ENCODE results near the gene BAG5. TPM values are rescaled to one million over a fixed set of nuclear protein-coding genes. Genes with fewer than 3 reads are reported as not detected.

The BAG5 gene
- total RNA-seq, 1 experiment from 2014 or later, result 27.0 TPM

- Histone ChIP-seq H3K9me3 (ENCODE audit: control insufficient read depth in 1 of 2, insufficient read depth in 1 of 2, low read depth in 1 of 2, low read length in 2 of 2) (no peaks in the 10 kb centered on the region), H3K9me2 (ENCODE audit: insufficient read depth) (no peaks in the 10 kb centered on the region), H3K9ac (ENCODE audit: low read length) (no peak overlapping the region), H3K27ac (ENCODE audit: low read depth, low read length) (0 out of 2 replicates have a peak overlapping the region, but pooled peaks have one; percentile 20), H2AFZ (ENCODE audit: low read depth, low read length, poor library complexity, severe bottlenecking) (no peak overlapping the region), H3K4me3 (replicated peaks in 1 of 2; ENCODE audit: low read depth in 1 of 2, low read length in 2 of 2) (no peak overlapping the region), H3K4me1 (ENCODE audit: control insufficient read depth in 1 of 2, insufficient read depth in 2 of 2, low read length in 2 of 2) (peaks cover 12 to 13% of the 10 kb centered on the region in 2 experiments), H3K4me2 (ENCODE audit: low read length) (peak overlapping the region; percentile 56), H3K36me3 (ENCODE audit: control insufficient read depth in 1 of 2, insufficient read depth in 2 of 2, low read length in 2 of 2) (no peaks in the 10 kb centered on the region), H3K27me3 (ENCODE audit: insufficient read depth, low read length) (no peaks in the 10 kb centered on the region), H4K20me1 (ENCODE audit: insufficient read depth) (no peaks in the 10 kb centered on the region), H3K79me2 (ENCODE audit: insufficient read depth, low read length) (no peaks in the 10 kb centered on the region)
- ChIA-PET RAD21 (ENCODE audit: low non-redundant PET in 1 of 2, low total read pairs in 2 of 2, uncharacterized antibody in 2 of 2, unreplicated experiment in 2 of 2) (no interaction called here), POLR2A (no interaction called here), CTCF (no interaction called here)
- DNase-seq (ENCODE audit: low read depth, low spot score) (peak; percentile 26), ATAC-seq (peak; percentile 89)
- TF ChIP-seq EGR1 (IDR thresholded peaks at IDR 0.05; ENCODE audit: low read depth) (peak; percentile 46; the same call in 1 of the 2 replicates), JUND (IDR thresholded peaks at IDR 0.05) (peak; percentile 62), FOSL1 (IDR thresholded peaks at IDR 0.05; ENCODE audit: low read depth) (peak; percentile 58), SRF (IDR thresholded peaks at IDR 0.05; ENCODE audit: low read depth) (no peak)
- TF ChIP-seq, protein P1, sequence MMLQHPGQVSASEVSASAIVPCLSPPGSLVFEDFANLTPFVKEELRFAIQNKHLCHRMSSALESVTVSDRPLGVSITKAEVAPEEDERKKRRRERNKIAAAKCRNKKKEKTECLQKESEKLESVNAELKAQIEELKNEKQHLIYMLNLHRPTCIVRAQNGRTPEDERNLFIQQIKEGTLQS (IDR thresholded peaks at IDR 0.05), result no peak
- BruUV-seq (replicated peaks), result TSS peak; percentile 17
- intact Hi-C loops (cut with micrococcal nuclease), result no loop called here
These were observed 35.3 kb upstream of the BAG5 start for GRCh38 chr14:103597623-103598377.

- DNase-seq (ENCODE audit: low read depth, low spot score), result no peak
- H3K9me3 ChIP-seq (ENCODE audit: control insufficient read depth in 1 of 2, insufficient read depth in 1 of 2, low read depth in 1 of 2, low read length in 2 of 2), result no peaks in the 10 kb centered on the region
- H3K9me2 ChIP-seq (ENCODE audit: insufficient read depth), result no peaks in the 10 kb centered on the region
- no peaks in the 10 kb centered on the region for H3K36me3 ChIP-seq (ENCODE audit: control insufficient read depth in 1 of 2, insufficient read depth in 2 of 2, low read length in 2 of 2)
- no peak overlapping the region for H3K4me2 ChIP-seq (ENCODE audit: low read length)
- H3K27ac ChIP-seq (ENCODE audit: low read depth, low read length), result no peak overlapping the region
- ChIA-PET CTCF (no interaction called here), RAD21 (ENCODE audit: low non-redundant PET in 1 of 2, low total read pairs in 2 of 2, uncharacterized antibody in 2 of 2, unreplicated experiment in 2 of 2) (no interaction called here), POLR2A (no interaction called here)
- no peak for ATAC-seq
- no peaks in the 10 kb centered on the region for H3K27me3 ChIP-seq (ENCODE audit: insufficient read depth, low read length)
- no peaks in the 10 kb centered on the region for H3K79me2 ChIP-seq (ENCODE audit: insufficient read depth, low read length)
- H4K20me1 ChIP-seq (ENCODE audit: insufficient read depth), result no peaks in the 10 kb centered on the region
- intact Hi-C loops (cut with micrococcal nuclease), result no loop called here
- H3K4me1 ChIP-seq (ENCODE audit: control insufficient read depth in 1 of 2, insufficient read depth in 2 of 2, low read length in 2 of 2), result peaks cover 12 to 13% of the 10 kb centered on the region in 2 experiments
- no peak overlapping the region for H2AFZ ChIP-seq (ENCODE audit: low read depth, low read length, poor library complexity, severe bottlenecking)
- no peak overlapping the region for H3K9ac ChIP-seq (ENCODE audit: low read length)
- no peak overlapping the region for H3K4me3 ChIP-seq (replicated peaks in 1 of 2; ENCODE audit: low read depth in 1 of 2, low read length in 2 of 2)
- no peak for TF ChIP-seq EZH2 (IDR thresholded peaks at IDR 0.05)
- TF ChIP-seq ELF1 (IDR thresholded peaks at IDR 0.05; ENCODE audit: borderline replicate concordance, low read depth), result no peak
- no peak for TF ChIP-seq RAD21 (IDR thresholded peaks at IDR 0.05; ENCODE audit: low read depth)
- no peak for TF ChIP-seq EGR1 (IDR thresholded peaks at IDR 0.05; ENCODE audit: low read depth)
- TF ChIP-seq MAX (IDR thresholded peaks at IDR 0.05), result no peak
- TF ChIP-seq SIN3A (IDR thresholded peaks at IDR 0.05; ENCODE audit: low read depth), result no peak
- TF ChIP-seq, protein P1 (IDR thresholded peaks at IDR 0.05), result no peak
- TF ChIP-seq, protein P2, sequence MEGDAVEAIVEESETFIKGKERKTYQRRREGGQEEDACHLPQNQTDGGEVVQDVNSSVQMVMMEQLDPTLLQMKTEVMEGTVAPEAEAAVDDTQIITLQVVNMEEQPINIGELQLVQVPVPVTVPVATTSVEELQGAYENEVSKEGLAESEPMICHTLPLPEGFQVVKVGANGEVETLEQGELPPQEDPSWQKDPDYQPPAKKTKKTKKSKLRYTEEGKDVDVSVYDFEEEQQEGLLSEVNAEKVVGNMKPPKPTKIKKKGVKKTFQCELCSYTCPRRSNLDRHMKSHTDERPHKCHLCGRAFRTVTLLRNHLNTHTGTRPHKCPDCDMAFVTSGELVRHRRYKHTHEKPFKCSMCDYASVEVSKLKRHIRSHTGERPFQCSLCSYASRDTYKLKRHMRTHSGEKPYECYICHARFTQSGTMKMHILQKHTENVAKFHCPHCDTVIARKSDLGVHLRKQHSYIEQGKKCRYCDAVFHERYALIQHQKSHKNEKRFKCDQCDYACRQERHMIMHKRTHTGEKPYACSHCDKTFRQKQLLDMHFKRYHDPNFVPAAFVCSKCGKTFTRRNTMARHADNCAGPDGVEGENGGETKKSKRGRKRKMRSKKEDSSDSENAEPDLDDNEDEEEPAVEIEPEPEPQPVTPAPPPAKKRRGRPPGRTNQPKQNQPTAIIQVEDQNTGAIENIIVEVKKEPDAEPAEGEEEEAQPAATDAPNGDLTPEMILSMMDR (IDR thresholded peaks at IDR 0.05 in 2 of 3, conservative IDR thresholded peaks at IDR 0.05 in 1 of 3; ENCODE audit: borderline replicate concordance in 1 of 3, insufficient read depth in 1 of 3, low read depth in 2 of 3, low read length in 2 of 3), result no peak
- no peak for TF ChIP-seq POLR2AphosphoS5 (IDR thresholded peaks at IDR 0.05; ENCODE audit: low read depth, low read length)
- BruUV-seq (replicated peaks), result no TSS peak
These were observed 31.8 kb upstream of the BAG5 start for GRCh38 chr14:103594265-103594664.
